NCI-H774 (cell line): ENCODE measurements around the gene TNFRSF6B.
A peak's percentile ranks its signal among the peaks of the same experiment; 100 is the strongest.
"Not testable (repeated sequence)": the region's sequence is repeated elsewhere in the genome, so short reads cannot be mapped to it uniquely, and the experiment has no call there.

Source experiments
- DNase-seq: peaks from one replicate; lab custom pipeline; 2025; lab: John Stamatoyannopoulos, UW

Gene TNFRSF6B, protein sequence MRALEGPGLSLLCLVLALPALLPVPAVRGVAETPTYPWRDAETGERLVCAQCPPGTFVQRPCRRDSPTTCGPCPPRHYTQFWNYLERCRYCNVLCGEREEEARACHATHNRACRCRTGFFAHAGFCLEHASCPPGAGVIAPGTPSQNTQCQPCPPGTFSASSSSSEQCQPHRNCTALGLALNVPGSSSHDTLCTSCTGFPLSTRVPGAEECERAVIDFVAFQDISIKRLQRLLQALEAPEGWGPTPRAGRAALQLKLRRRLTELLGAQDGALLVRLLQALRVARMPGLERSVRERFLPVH

DNA sequence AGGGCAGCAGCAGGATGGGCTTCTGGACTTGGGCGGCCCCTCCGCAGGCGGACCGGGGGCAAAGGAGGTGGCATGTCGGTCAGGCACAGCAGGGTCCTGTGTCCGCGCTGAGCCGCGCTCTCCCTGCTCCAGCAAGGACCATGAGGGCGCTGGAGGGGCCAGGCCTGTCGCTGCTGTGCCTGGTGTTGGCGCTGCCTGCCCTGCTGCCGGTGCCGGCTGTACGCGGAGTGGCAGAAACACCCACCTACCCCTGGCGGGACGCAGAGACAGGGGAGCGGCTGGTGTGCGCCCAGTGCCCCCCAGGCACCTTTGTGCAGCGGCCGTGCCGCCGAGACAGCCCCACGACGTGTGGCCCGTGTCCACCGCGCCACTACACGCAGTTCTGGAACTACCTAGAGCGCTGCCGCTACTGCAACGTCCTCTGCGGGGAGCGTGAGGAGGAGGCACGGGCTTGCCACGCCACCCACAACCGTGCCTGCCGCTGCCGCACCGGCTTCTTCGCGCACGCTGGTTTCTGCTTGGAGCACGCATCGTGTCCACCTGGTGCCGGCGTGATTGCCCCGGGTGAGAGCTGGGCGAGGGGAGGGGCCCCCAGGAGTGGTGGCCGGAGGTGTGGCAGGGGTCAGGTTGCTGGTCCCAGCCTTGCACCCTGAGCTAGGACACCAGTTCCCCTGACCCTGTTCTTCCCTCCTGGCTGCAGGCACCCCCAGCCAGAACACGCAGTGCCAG is at the start of gene TNFRSF6B:
TSS of gene TNFRSF6B (plus strand) at position 25 of the 729 bp plus-strand sequence. CDS start at position 141, 116 bp downstream.
- DNase-seq: no peak

DNA sequence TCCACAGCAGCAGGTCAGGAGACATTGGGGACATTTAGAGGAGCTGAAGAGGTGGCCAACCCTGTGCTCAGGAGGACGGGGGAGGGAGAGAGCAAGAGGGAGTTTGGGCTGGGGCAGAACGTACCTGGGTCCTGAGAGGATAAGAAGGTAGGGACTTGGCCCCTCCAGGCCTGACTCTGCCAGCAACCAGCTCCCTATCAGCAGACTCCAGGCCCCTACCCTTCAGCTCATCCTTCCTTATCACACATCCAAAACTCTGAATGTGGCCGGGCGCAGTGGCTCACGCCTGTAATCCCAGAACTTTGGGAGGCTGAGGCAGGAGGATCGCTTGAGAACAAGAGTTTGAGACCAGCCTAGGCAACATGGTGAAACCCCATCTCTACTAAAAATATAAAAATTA is 48.3 kb upstream of the TNFRSF6B start:
- no peak for DNase-seq

DNA sequence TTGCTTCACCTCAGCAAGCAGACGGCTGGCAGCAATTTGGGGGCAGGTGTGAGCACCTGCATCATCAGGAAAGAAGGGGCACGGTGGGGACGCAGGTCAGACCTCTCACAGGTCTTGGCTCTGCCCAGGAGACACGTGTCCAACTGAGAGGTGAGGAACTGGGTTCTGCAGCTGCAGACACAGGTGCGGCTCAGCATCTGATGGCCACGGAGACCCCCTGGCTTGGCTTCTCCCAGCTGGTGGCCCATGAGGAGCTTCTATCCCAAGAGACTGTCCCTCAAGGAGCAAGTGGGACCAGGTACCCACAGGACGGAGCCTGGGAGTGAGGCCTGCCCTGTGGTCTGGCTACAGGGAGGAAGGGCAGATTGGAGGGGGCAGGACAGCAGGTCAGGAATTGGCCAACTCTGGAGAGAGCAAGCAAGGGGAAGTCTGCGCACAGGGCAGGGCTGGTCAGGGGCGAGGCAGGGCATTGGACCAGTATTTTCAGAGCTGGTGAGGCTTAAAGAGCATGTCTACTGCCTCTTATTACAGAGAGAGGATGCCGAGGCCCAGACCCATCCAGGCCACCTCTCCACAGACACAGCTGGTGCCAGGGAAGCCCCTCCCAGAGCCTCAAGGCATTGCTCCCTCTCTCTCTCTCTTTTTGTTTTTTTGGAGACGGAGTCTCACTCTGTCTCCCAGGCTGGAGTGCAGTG is 47.4 kb upstream of the TNFRSF6B start:
- no peak for DNase-seq

DNA sequence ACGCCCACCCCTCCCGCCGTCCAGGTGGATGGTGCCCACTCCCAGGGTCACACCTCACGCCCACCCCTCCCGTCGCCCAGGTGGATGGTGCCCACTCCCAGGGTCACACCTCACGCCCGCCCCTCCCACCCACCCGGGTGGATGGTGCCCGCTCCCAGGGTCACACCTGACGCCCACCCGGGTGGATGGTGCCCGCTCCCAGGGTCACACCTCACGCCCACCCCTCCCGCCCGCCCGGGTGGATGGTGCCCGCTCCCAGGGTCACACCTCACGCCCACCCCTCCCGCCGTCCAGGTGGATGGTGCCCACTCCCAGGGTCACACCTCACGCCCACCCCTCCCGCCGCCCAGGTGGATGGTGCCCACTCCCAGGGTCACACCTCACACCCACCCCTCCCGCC is 46.0 kb upstream of the TNFRSF6B start:
- not testable (repeated sequence) for DNase-seq

DNA sequence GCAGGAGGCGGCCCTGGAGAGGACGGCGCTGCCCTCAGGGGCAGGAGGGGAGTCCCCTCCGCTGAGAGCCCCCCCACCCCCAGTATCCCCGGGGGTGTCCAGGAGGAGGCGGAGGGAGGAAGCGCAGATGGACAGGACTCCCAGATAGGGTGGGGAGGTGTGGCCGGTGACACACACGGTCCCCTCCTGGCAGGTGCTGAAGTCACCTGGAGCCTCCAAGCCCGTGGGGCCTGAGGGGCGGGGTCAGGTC is 44.6 kb upstream of the TNFRSF6B start:
- DNase-seq: no peak

DNA sequence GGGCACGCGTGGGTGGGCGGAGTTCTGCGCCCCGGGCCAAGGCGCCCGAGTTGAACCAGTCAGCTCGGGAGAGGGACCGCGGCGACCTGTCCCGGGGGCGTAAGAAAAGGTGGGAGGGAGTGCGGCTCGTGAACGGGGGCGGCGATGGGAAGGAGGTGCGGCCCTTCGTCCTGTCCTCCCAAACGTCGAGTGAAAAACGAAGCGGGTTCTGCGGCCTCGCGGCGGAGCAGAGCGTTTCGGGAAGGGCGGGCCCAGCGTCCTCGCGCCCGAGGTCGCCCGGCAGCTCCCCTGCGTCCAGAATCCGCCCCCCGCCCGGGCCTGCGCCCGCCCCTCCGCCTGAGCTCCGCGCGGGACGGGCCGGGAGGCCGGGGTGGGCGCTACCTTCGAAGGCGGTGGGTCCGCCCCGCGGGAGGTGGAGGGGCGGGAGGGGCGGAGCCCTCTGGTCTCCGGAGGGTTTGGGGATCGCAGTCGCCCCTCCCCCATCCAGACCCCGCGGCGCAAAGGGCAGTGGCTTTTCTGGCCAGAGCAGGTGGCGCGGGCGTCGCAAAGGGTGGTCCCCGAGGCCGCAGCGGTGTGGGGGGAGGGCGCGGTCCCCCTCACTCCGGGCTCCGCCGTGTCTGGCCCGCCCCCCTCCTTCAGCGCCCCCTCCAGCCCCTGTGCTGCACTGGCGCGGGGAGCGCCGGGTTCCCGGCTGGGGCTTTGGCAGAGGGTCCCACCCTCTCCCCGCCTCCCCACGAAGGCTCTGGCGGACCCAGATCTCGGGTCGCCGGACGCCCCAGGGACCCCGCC is 44.1 kb upstream of the TNFRSF6B start:
- peak; percentile 18 for DNase-seq

DNA sequence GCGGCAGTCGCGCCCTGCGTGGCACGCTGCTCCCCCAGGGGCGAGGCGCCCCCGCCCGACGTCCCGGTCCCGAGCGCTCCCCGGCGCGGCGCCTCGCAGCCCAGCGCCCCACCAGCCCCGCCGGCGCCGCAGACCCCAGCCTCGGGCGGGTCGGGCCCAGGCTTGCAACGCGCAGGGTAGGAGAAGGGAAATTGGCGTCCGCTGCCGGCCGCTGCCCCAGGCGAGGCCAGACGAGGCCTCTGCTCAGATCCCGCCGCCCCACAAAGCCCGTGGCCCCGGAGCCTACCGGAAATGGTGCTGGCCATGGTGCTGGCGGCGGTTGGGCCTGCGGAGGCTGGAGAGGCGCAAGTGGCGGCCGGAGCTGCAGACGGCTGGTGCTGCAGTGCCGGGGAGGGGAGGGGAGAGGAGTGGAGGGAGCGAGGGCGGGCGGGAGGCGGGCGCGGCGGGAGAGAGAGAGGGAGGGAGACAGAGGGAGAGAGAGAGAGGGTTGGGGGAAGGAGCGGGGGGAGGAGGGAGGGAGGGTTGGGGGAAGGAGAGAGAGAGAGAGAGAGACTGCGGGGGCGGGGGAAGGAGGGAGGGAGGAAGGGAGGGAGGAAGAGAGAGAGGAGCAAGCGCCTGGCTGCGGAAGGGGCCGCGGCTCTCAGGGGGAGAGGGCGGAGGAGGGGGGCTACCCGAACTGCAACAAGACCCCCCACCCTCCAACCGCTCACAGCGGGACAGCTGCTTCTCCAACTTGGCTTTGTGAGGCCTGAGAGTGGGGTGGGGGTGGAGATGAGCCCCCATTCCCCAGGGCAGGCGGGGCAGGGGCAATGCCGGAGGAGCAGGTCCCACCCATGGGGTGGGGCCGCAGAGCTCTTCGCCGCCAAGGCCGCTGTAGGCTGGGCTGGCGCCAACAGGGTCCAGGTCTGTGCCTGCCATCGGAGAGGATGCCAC is 43.1 kb upstream of the TNFRSF6B start, which contains the start of gene STMN3:
TSS of gene STMN3 (minus strand) at position 384 of the 933 bp plus-strand sequence. CDS start at position 305, 79 bp downstream.
- DNase-seq: peak; percentile 81

DNA sequence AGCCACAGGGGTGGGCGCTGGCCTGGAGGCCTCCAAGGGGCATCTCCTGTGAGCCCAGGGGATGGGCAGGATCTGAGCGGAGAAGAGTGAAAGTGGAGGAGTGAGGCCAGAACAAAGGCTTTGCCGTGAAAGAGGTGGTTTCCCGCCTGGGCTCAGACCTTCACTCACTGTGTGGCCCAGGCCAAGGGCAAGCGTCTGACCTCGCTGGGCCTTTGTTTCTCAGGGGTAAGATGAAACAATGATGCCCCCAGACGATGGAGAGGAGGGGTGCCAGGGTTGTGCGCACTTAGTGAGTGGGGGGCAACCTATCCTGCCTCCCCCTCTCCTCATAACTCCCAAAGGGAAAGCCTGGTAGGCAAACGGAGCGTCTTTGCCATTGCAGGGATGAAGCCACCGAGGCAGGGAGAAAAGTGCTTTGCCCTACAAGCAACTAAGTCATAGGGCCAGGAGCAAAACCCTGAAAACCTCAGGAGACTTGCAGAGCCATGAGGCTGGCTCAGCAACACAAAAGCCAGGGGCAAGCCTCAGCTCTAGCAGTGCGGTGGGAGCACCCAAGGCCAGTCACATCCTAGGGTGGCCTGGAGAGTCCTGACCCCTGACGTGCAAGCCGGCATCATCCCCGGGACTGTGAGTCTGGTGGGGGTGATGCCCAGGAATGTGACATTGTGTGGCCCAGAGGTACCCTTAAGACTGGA is 42.3 kb upstream of the TNFRSF6B start:
- DNase-seq: no peak

DNA sequence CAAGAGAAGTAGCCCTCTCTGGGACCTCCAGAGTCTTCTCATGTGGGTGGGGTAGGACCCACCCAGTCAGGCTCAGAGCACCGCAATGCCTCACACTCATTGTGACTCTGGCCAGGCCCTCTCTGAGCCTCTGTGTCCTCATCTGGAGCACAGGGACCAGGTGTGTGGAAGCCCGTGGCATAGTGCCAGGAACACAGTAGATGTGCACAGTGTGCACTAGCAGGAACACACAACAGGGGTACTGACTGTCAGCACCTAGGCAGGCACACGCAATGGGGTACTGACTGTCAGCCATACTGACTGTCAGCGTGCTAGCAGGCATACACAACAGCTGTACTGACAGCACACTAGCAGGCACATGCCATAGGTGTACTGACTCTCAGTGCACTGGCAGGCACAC is 41.2 kb upstream of the TNFRSF6B start:
- no peak for DNase-seq

DNA sequence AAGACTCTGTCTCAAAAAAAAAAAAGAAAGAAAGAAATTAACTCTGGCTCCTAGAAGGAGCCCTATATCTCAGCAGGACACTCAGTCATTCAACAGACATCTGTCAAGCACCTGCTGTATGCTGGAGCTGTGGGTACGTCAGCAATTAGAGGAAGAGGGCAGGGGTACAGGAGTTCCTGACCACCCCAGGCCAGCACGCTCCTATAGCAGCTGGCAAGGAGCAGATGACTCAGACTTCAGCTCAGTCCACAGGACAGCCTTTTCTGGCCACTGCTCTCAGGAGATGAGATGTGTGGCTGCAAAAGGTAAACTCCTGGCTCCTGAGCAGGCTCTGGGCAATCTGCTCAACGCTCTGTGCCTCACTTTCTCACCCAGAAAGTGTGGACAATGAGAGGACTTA is 40.0 kb upstream of the TNFRSF6B start:
- DNase-seq: no peak

DNA sequence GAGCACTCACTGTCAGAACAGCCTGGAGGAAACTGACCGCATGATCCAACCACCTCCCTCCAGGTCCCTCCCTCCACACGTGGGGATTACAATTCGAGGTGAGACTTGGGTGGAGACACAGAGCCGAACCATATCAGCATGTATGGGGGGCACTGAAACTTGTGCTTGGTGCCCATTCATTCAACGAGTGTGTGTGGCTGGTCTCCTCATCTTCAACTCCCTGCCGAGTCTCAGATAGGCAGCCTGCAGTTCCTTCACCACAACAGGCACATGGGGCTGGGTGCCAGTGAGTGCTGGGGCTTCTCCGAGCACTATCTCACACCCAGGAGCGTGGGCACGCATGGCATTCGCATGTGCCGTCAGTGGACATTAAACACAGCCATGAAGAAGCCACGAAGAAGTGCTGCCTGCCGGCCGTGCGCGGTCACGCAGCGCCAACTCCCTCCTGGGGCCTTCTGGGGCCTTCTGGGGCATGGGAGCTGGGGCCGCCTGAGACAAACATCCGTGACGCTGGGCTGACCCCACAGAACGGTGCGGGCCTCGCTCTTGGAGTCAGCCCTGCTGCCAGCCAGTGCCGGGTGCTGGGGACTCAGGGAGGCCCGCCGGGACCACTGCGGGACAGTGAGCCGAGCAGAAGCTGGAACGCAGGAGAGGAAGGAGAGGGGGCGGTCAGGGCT is 39.1 kb upstream of the TNFRSF6B start:
- DNase-seq: no peak

DNA sequence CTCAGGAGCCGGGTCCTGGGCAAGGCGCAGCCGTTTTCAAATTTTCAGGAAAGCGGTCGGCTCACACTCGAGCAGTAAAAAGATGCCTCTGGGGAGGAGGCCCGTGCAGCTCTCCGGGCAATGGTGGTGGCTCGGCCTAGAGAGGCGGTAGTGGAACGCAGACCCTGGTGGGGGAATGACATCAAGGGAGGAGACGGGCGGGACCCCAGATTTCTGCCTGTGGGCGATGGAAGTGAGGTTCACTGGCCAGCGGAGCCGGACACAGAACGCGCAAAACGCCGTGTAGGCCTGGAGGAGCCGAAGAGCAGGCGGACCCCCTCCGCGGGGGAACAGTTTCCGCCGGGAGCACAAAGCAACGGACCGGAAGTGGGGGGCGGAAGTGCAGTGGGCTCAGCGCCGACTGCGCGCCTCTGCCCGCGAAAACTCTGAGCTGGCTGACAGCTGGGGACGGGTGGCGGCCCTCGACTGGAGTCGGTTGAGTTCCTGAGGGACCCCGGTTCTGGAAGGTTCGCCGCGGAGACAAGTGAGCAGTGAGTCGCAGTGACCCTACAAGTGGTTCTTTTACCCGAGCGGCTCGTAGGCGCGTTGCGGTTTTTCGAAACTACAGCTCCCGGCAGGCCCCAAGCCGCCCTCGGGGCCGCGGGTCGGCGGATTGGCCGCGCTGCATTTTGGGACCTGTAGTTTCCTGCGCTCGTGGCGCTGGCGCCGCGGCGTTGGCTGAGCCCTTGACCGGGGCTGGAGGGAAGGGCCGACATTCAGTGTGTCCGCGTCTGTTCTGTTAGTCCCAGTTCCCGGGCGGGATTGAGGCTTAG is 38.3 kb upstream of the TNFRSF6B start, which contains the start of gene RTEL1:
TSS of gene RTEL1 (plus strand) at position 376 of the 812 bp plus-strand sequence. CDS start 1,091 bp downstream, outside the sequence.
- DNase-seq: peak; percentile 83

DNA sequence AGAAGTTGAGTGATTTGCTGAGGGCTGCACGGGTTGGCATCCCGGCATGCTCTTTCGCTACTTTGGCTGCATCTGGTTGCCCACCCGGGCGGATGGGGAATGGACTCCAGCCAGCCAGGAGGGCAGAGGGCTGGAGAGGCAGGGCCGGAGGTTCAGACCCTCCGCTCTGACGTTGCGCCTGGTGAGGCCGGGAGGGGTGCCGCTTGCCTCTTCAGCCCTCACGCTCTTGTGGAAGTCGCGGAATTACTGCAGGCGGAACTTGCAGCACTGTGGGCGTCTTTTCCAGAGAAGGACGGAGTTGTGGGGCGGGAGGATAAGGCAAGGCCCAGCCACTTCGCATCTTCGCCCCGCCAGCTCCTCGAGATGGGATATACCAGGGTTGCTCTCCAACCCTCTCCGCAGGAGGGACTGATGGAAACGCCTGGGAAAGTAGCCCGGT is 37.7 kb upstream of the TNFRSF6B start:
- DNase-seq: no peak

DNA sequence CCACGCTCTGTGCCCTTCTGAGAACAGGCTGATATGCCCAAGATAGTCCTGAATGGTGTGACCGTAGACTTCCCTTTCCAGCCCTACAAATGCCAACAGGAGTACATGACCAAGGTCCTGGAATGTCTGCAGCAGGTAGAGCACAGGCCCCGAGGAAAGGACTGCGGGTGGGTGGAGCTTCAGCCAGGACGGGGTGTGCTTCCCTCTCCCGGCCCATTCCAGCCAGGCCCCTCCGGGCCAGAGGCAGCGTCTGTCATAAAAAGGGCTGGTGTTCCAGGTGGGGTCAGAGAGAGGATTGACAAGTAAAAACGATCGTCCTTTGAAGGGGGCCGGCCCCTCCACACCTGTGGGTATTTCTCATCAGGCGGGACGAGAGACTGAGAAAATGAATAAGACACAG is 37.1 kb upstream of the TNFRSF6B start:
- no peak for DNase-seq

DNA sequence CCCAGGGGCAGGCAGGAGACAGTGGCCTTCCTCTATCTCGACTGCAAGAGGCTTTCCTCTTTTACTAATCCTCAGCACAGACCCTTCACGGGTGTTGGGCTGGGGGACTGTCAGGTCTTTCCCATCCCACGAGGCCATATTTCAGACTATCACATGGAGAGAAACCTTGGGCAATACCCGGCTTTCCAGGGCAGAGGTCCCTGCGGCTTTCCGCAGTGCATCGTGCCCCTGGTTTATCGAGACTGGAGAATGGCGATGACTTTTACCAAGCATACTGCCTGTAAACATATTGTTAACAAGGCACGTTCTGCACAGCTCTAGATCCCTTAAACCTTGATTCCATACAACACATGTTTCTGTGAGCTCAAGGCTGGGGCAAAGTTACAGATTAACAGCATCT is 36.3 kb upstream of the TNFRSF6B start:
- not testable (repeated sequence) for DNase-seq

DNA sequence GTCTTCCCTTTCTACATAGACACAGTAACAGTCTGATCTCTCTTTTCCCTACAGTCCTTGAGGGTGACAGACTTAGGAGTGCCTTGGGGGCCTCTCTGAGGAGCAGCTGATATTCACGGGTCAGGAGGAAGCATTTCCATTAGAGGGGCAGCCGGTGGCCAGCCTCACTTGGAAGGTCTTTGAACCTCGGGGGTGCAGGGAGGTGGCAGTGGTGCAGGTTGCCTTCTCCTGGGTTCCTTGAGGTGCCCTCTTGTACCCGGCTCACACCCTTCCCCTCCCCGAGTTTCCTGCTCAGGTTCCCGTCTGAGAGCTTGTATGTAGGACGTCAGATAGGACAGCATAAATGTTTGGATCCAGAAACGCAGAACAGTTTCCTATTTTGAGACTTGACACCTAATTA is 35.8 kb upstream of the TNFRSF6B start:
- no peak for DNase-seq

DNA sequence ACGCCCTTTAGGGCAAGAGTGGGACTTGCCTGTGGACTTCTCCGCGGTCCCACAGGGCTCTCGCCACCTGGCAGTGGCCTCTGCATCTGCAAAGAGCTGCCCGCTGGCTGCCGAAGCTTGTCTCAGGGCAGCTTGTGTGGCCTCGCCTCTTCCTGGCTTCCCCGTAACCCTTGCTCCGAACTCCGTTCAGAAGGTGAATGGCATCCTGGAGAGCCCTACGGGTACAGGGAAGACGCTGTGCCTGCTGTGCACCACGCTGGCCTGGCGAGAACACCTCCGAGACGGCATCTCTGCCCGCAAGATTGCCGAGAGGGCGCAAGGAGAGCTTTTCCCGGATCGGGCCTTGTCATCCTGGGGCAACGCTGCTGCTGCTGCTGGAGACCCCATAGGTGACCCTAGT is 35.3 kb upstream of the TNFRSF6B start:
- DNase-seq: no peak

DNA sequence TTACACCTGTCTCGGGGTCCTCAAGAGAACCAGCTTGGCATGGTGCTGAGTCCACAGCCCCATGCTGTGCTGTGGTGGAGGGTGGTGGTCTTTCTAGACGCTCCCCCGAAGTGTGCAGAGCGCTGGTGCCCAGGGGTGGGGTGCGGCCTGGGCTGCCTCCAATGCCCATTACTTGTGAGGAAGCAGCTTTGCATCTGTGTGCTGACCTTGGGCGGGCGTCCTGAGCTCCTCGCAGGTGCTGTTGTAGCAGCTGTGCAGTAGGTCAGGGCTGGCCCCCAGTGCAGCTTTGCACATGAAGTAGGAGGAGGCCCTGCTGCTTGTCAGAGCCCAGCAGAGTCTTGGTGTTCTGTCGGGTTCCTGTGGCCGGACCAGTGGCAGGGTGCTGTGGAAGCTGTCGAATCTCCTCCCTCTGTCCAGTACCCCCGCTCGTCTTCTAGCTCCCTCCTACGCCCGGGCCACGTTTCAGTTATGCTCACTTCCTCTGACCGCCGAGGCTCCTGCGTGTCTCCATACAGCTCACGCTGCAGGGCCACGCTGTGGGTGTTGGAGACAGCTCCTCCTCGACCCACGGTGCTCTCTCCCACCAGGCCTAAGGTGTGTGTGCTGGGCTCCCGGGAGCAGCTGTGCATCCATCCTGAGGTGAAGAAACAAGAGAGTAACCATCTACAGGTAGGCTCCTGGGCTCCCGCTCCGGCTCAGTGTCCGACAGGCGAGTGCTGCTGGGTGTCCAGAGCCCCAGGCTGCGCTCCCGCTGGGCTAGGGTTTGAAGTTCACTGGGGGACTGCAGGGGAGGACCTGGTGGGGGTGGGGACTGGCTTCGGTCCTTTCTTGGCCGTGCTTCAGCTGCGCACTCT is 34.3 kb upstream of the TNFRSF6B start:
- DNase-seq: no peak
